Hepatocyte (in vitro differentiated cells): Measurements from ENCODE around the gene PTGES3L. TPM values are rescaled to one million over a fixed set of nuclear protein-coding genes. Genes with fewer than 3 reads are reported as not detected.

Source experiments
- DNase-seq: peaks from one replicate; pipeline ENCODE4 v3.0.0-alpha.2; 2016; ENCODE audit warnings: low spot score
- H2AFZ ChIP-seq: fragments of 200-600 bp; sonication (generic); 2 replicates; pipeline ENCODE4 v1.6.0; 2016; ENCODE audit warnings: antibody characterized with exemption, mild to moderate bottlenecking
- H3K27ac ChIP-seq: fragments of 200-600 bp; sonication (generic); 2 replicates; pipeline ENCODE4 v1.5.1; 2016; ENCODE audit warnings: mild to moderate bottlenecking
- H3K27me3 ChIP-seq: fragments of 200-600 bp; sonication (generic); 2 replicates; pipeline ENCODE4 v1.6.1; 2016
- H3K36me3 ChIP-seq: fragments of 200-600 bp; sonication (generic); replicated peaks from 2 replicates; pipeline ENCODE4 v1.5.1; 2016; ENCODE audit warnings: low read depth; ENCODE audit not compliant: insufficient read depth
- H3K4me1 ChIP-seq: fragments of 200-600 bp; sonication (generic); 2 replicates; pipeline ENCODE4 v1.5.1; 2016; ENCODE audit warnings: mild to moderate bottlenecking, moderate library complexity; ENCODE audit not compliant: insufficient read depth
- H3K4me2 ChIP-seq: fragments of 200-600 bp; sonication (generic); 2 replicates; pipeline ENCODE4 v1.6.0; 2016
- H3K4me3 ChIP-seq: fragments of 200-600 bp; sonication (generic); 2 replicates; pipeline ENCODE4 v1.5.1; 2016; ENCODE audit warnings: mild to moderate bottlenecking
- H3K79me2 ChIP-seq: fragments of 200-600 bp; sonication (generic); 2 replicates; pipeline ENCODE4 v1.6.0; 2017; ENCODE audit warnings: mild to moderate bottlenecking
- H3K9me2 ChIP-seq: fragments of 200-600 bp; sonication (generic); replicated peaks from 2 replicates; pipeline ENCODE4 v1.6.0; 2017; ENCODE audit warnings: mild to moderate bottlenecking; ENCODE audit not compliant: insufficient read depth
- H3K9me3 ChIP-seq: fragments of 200-600 bp; sonication (generic); 2 replicates; pipeline ENCODE4 v1.5.1; 2016; ENCODE audit warnings: low read depth, mild to moderate bottlenecking
- H4K20me1 ChIP-seq: fragments of 200-600 bp; sonication (generic); 2 replicates; pipeline ENCODE4 v1.6.0; 2016; ENCODE audit warnings: mild to moderate bottlenecking; ENCODE audit not compliant: insufficient read depth, poor library complexity, severe bottlenecking
- EZH2 ChIP-seq: fragments of 200-600 bp; sonication (generic); IDR thresholded peaks from 2 replicates; pipeline ENCODE4 v1.6.1; 2016; ENCODE audit warnings: antibody characterized with exemption, mild to moderate bottlenecking, borderline replicate concordance
- EZH2phosphoT487 ChIP-seq: fragments of 200-600 bp; sonication (generic); IDR thresholded peaks from one replicate; pipeline ENCODE4 v1.6.1; 2018; ENCODE audit warnings: antibody characterized with exemption, mild to moderate bottlenecking, low read depth, moderate library complexity; ENCODE audit not compliant: unreplicated experiment, severe bottlenecking
- WGBS: methylation state at CpG from one replicate; pipeline ENCODE4 v1.1.6; 2016; ENCODE audit warnings: low lambda C conversion rate; ENCODE audit errors: missing lambda C conversion rate; 5-methylcytosine and 5-hydroxymethylcytosine counted together
- polyA plus RNA-seq: library from polyadenylated mRNA; unstranded; fragments of >200 nt; fragmentation: Nextera tagmentation; extraction: Ambion mirVana; gene quantifications from 2 replicates; pipeline ENCODE4 v1.2.1, GENCODE V29; 2016
- total RNA-seq: library from RNA; depleted of rRNA; stranded (reverse); fragments of >200 nt; gene quantifications from 2 replicates; pipeline ENCODE4 v1.2.3, GENCODE V29; 2014
- TF ChIP-seq, protein P1 (sequence below): fragments of 200-600 bp; sonication (generic); IDR thresholded peaks from 2 replicates; pipeline ENCODE4 v1.5.1; 2016; ENCODE audit warnings: antibody characterized with exemption, mild to moderate bottlenecking; ENCODE audit not compliant: poor library complexity

PTGES3L gene
- total and polyA plus RNA-seq, 2 experiments from 2014 or later, result 0.40 to 2.4 TPM

- no peak for DNase-seq
- no peak for TF ChIP-seq EZH2
- TF ChIP-seq, protein P1, sequence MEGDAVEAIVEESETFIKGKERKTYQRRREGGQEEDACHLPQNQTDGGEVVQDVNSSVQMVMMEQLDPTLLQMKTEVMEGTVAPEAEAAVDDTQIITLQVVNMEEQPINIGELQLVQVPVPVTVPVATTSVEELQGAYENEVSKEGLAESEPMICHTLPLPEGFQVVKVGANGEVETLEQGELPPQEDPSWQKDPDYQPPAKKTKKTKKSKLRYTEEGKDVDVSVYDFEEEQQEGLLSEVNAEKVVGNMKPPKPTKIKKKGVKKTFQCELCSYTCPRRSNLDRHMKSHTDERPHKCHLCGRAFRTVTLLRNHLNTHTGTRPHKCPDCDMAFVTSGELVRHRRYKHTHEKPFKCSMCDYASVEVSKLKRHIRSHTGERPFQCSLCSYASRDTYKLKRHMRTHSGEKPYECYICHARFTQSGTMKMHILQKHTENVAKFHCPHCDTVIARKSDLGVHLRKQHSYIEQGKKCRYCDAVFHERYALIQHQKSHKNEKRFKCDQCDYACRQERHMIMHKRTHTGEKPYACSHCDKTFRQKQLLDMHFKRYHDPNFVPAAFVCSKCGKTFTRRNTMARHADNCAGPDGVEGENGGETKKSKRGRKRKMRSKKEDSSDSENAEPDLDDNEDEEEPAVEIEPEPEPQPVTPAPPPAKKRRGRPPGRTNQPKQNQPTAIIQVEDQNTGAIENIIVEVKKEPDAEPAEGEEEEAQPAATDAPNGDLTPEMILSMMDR, result no peak
- no peak for TF ChIP-seq EZH2phosphoT487
- Histone ChIP-seq H3K79me2 (no peaks in the 10 kb centered on the region), H3K9me3 (no peaks in the 10 kb centered on the region), H3K36me3 (no peaks in the 10 kb centered on the region), H3K4me3 (no peak overlapping the region), H3K27ac (no peak overlapping the region), H3K27me3 (no peaks in the 10 kb centered on the region), H3K4me2 (no peak overlapping the region), H2AFZ (no peak overlapping the region), H3K4me1 (no peaks in the 10 kb centered on the region), H4K20me1 (no peaks in the 10 kb centered on the region), H3K9me2 (no peaks in the 10 kb centered on the region)
- WGBS, result 71% methylated on average over 1 of the region's 1 CpG
Measured at GRCh38 chr17:42946812-42947211, 33.1 kb downstream of the PTGES3L start.

- WGBS, result 60% methylated on average over 3 of the region's 3 CpGs
Measured at GRCh38 chr17:42944211-42944610, 35.7 kb downstream of the PTGES3L start.

GRCh38 chr17:42937712-42938596 is 41.9 kb downstream of the PTGES3L start:
- Histone ChIP-seq H4K20me1 (no peaks in the 10 kb centered on the region), H3K4me2 (no peak overlapping the region), H3K9me2 (no peaks in the 10 kb centered on the region), H3K4me1 (no peaks in the 10 kb centered on the region), H3K27ac (no peak overlapping the region), H3K27me3 (peaks cover 3% of the 10 kb centered on the region), H3K36me3 (no peaks in the 10 kb centered on the region), H3K79me2 (no peaks in the 10 kb centered on the region), H2AFZ (no peak overlapping the region), H3K9me3 (no peaks in the 10 kb centered on the region), H3K4me3 (no peak overlapping the region)
- DNase-seq, result peak; percentile 74
- TF ChIP-seq, protein P1, result peak; percentile 72
- TF ChIP-seq EZH2phosphoT487 (no peak), EZH2 (no peak)
- WGBS, result 44% methylated on average over 9 of the region's 9 CpGs

More at GRCh38 chr17:42944211-42944610, 35.7 kb downstream of the PTGES3L start:
- Histone ChIP-seq H3K9me3 (no peaks in the 10 kb centered on the region), H3K27me3 (peaks cover 3% of the 10 kb centered on the region), H2AFZ (no peak overlapping the region), H3K9me2 (no peaks in the 10 kb centered on the region), H4K20me1 (no peaks in the 10 kb centered on the region), H3K27ac (no peak overlapping the region), H3K36me3 (no peaks in the 10 kb centered on the region), H3K79me2 (no peaks in the 10 kb centered on the region), H3K4me1 (no peaks in the 10 kb centered on the region), H3K4me2 (no peak overlapping the region), H3K4me3 (no peak overlapping the region)
- TF ChIP-seq, protein P1, result no peak
- no peak for TF ChIP-seq EZH2phosphoT487
- TF ChIP-seq EZH2, result no peak
- no peak for DNase-seq
